ENCODE results near the gene MGAT4C.

DNA sequence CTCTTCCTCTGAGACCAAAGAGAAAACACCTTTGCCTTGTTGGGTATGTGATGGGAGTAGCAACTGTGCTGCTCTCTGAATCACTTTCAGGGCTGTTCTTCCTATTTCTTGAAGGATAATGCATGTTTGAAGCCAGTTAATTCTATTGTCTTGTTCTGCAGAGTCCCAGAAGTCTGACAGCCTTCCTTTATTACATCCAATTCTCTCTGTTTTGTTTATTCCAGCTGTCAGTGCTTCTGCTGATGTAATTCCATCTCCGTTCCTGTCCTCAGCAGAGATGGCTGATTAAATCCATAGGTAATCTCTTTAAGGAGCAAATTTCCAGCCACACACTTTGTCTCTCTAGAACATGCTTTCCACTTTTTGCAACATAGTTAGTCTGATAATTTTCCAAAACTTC, 59.7 kb downstream of the MGAT4C start:
- TF ChIP-seq, protein P1, sequence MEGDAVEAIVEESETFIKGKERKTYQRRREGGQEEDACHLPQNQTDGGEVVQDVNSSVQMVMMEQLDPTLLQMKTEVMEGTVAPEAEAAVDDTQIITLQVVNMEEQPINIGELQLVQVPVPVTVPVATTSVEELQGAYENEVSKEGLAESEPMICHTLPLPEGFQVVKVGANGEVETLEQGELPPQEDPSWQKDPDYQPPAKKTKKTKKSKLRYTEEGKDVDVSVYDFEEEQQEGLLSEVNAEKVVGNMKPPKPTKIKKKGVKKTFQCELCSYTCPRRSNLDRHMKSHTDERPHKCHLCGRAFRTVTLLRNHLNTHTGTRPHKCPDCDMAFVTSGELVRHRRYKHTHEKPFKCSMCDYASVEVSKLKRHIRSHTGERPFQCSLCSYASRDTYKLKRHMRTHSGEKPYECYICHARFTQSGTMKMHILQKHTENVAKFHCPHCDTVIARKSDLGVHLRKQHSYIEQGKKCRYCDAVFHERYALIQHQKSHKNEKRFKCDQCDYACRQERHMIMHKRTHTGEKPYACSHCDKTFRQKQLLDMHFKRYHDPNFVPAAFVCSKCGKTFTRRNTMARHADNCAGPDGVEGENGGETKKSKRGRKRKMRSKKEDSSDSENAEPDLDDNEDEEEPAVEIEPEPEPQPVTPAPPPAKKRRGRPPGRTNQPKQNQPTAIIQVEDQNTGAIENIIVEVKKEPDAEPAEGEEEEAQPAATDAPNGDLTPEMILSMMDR (conservative IDR thresholded peaks at IDR 0.05), result no peak
- TF ChIP-seq ZFX (IDR thresholded peaks at IDR 0.05), result no peak
